BLaER1 treated with 17β-estradiol and CSF1 and Interleukin-3, amounts not matched to agents 10 nM and 100 nM (cell line): Measurements from ENCODE around the gene SPPL2B.
"Not testable (repeated sequence)": the region's sequence is repeated elsewhere in the genome, so short reads cannot be mapped to it uniquely, and the experiment has no call there.

ENCODE experiments used
- H3K27ac ChIP-seq, 11 experiments: shearing (Covaris generic); formaldehyde crosslinking; 2 replicates each; pipeline ENCODE4 v1.8.1; 2022
- H3K27me3 ChIP-seq, 11 experiments: shearing (Covaris generic); formaldehyde crosslinking; 2 replicates each; pipeline ENCODE4 v1.8.1; 2022
- H3K36me3 ChIP-seq, 11 experiments: shearing (Covaris generic); formaldehyde crosslinking; 2 replicates each; pipeline ENCODE4 v1.8.1; 2022
- H3K4me1 ChIP-seq, 10 experiments: shearing (Covaris generic); formaldehyde crosslinking; 2 replicates each; pipeline ENCODE4 v1.8.1; 2022
- H3K4me2 ChIP-seq, 11 experiments: shearing (Covaris generic); formaldehyde crosslinking; 2 replicates each; pipeline ENCODE4 v1.8.1; 2022
- H3K4me3 ChIP-seq, 10 experiments: shearing (Covaris generic); formaldehyde crosslinking; 2 replicates each; pipeline ENCODE4 v1.8.1; 2022
- H3K9ac ChIP-seq, 11 experiments: shearing (Covaris generic); formaldehyde crosslinking; 2 replicates each; pipeline ENCODE4 v1.8.1; 2022
- H3K9me3 ChIP-seq, 11 experiments: shearing (Covaris generic); formaldehyde crosslinking; replicated peaks in 1 of 11; 2 replicates each; pipeline ENCODE4 v1.8.1; 2022
- H4K20me1 ChIP-seq, 11 experiments: shearing (Covaris generic); formaldehyde crosslinking; 2 replicates each; pipeline ENCODE4 v1.8.1; 2022
- Cebpa-rat ChIP-seq, 11 experiments: shearing (Covaris generic); IDR thresholded peaks; 2 replicates each; pipeline ENCODE4 v1.8.1; 2022

SPPL2B gene, protein sequence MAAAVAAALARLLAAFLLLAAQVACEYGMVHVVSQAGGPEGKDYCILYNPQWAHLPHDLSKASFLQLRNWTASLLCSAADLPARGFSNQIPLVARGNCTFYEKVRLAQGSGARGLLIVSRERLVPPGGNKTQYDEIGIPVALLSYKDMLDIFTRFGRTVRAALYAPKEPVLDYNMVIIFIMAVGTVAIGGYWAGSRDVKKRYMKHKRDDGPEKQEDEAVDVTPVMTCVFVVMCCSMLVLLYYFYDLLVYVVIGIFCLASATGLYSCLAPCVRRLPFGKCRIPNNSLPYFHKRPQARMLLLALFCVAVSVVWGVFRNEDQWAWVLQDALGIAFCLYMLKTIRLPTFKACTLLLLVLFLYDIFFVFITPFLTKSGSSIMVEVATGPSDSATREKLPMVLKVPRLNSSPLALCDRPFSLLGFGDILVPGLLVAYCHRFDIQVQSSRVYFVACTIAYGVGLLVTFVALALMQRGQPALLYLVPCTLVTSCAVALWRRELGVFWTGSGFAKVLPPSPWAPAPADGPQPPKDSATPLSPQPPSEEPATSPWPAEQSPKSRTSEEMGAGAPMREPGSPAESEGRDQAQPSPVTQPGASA

DNA sequence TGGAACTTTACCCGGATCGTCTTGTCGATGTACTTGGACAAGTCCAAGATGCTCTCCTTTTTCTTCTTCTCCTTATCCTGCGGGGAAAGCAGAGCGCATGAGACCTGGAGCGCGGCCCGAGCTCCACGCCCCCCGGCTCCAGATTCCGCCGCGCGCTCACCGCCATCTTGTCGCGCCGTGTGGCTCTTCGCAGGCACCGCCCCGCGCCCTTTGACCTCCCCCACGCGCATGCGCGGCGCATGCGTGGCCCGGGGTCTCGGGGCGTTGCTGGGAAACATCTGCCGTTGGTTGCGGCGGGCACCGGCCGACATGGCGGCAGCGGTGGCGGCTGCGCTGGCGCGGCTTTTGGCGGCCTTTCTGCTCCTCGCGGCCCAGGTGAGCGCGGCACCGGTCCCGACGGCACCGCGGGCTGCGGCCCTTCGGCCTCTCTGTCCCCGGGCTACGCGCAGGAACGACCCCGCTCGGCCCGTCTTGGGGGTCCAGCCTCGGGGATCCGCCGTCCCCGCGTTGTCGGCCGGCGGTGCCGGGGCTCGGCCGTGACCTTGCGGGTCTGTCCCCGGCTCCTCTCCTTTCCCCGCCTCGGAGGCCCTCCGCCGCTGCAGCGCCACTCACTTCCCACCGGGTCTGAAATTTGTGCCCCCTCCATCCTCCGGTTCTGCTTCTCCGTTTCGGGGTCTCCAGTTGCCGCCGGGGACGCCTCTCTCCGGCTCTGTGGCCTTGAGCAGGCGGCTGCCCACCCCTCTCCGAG lies at the start of gene SPPL2B, which contains the start of gene LSM7:
Gene SPPL2B, plus strand, starts transcription at position 284 of the 748 bp plus-strand sequence. Its CDS starts 26 bp downstream, at position 310.
Gene LSM7, minus strand, starts transcription at position 186 of the 748 bp plus-strand sequence. Its CDS starts 20 bp downstream, at position 166.
- H4K20me1 ChIP-seq: peaks cover 32 to 85% (median 46%) of the 10 kb centered on the region in 11 experiments; a peak in 21 of 22 replicates
- H3K27ac ChIP-seq: peak within 1 kb of the TSS; percentile 73 to 98 (median 93)
- H3K27me3 ChIP-seq: peaks cover 0 to 14% (median 0%) of the 10 kb centered on the region in 11 experiments; a peak in 5 of 22 replicates
- peak within 1 kb of the TSS; percentile 80 to 98 (median 92) for H3K4me3 ChIP-seq
- TF ChIP-seq Cebpa-rat (IDR thresholded peaks at IDR 0.05): no peak
- peak within 1 kb of the TSS; percentile 89 to 98 (median 92) for H3K9ac ChIP-seq
- H3K36me3 ChIP-seq: peaks cover under 1 to 22% (median 6%) of the 10 kb centered on the region in 11 experiments; a peak in 15 of 22 replicates
- peaks cover 81 to 89% (median 84%) of the 10 kb centered on the region in 10 experiments for H3K4me1 ChIP-seq
- no peaks in the 10 kb centered on the region for H3K9me3 ChIP-seq
- peak within 1 kb of the TSS; percentile 89 to 100 (median 97) for H3K4me2 ChIP-seq

DNA sequence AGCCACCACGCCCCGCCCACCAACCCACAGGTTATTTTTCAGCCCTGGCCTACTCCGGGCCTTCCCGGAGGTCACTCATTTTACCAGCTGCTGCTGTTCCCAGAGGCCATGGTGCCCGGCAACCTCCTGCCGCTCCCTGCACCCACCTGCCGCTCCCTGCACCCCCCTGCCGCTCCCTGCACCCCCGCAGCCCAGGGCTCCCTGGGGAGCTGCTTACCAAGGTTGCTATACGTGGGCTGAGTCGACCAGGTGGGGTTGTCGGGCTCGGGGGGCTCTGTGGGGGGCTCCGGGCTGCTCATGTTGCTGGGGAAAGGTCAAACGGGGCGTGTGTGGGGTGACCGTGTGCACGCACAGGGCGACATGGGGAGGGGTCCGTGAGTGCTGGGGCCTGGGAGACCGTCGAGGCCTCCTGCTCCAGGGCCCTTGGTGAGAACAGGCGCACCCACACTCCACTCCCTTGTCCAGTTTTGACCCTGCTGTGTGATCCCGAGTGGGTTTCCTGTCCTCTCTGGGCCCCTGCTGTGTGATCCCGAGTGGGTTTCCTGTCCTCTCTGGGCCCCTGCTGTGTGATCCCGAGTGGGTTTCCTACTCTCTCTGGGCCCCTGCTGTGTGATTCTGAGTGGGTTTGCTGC lies 47.7 kb upstream of the SPPL2B start:
- H4K20me1 ChIP-seq: peaks cover 10 to 89% (median 32%) of the 10 kb centered on the region in 11 experiments
- H3K4me1 ChIP-seq: peaks cover 38 to 91% (median 83%) of the 10 kb centered on the region in 10 experiments
- no peak for TF ChIP-seq Cebpa-rat (IDR thresholded peaks at IDR 0.05)
- peaks cover 6 to 18% (median 15%) of the 10 kb centered on the region in 11 experiments for H3K36me3 ChIP-seq
- peak overlapping the region in 4 of 10 experiments; percentile 32 to 46 (median 34); a peak in 6 of 20 replicates for H3K4me3 ChIP-seq
- H3K27ac ChIP-seq: no peak overlapping the region; a peak in 1 of 22 replicates
- peak overlapping the region in 7 of 11 experiments; percentile 8 to 43 (median 32); a peak in 9 of 22 replicates for H3K9ac ChIP-seq
- 0 out of 22 replicates have a peak, but pooled peaks cover 0 to under 1% (median 0%) of the 10 kb centered on the region in 11 experiments for H3K27me3 ChIP-seq
- H3K9me3 ChIP-seq: no peaks in the 10 kb centered on the region
- peak overlapping the region; percentile 74 to 94 (median 81) for H3K4me2 ChIP-seq

DNA sequence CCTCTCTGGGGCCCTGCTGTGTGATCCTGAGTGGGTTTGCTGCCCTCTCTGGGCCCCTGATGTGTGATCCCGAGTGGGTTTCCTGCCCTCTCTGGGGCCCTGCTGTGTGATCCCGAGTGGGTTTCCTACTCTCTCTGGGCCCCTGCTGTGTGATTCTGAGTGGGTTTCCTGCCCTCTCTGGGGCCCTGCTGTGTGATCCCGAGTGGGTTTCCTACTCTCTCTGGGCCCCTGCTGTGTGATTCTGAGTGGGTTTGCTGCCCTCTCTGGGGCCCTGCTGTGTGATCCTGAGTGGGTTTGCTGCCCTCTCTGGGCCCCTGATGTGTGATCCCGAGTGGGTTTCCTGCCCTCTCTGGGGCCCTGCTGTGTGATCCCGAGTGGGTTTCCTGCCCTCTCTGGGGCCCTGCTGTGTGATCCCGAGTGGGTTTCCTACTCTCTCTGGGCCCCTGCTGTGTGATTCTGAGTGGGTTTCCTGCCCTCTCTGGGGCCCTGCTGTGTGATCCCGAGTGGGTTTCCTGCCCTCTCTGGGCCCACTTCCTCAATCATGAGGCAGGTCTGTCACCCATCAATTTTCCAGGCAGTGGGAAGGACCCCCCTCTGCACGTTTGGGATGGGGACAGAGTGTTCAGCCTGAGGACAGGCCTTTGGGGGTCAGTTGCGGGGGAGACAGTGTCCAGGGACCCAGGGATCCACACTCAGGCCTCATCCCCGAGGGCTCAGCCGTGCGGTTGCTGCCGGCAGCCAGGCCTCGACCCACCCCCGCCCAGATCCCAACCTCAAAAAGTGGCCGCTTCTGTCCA lies 47.0 kb upstream of the SPPL2B start:
- not testable (repeated sequence) for H3K27me3 ChIP-seq, H3K9me3 ChIP-seq
- peaks cover 3 to 89% (median 25%) of the 10 kb centered on the region in 11 experiments for H4K20me1 ChIP-seq
- peaks cover 1 to 10% (median 9%) of the 10 kb centered on the region in 11 experiments; a peak in 18 of 22 replicates for H3K36me3 ChIP-seq
- peak overlapping the region; percentile 58 to 76 (median 70) for H3K9ac ChIP-seq
- peak overlapping the region; percentile 84 to 99 (median 97) for H3K4me2 ChIP-seq
- peak overlapping the region; percentile 7 to 71 (median 52); a peak in 19 of 20 replicates for H3K4me3 ChIP-seq
- H3K4me1 ChIP-seq: peaks cover 38 to 91% (median 83%) of the 10 kb centered on the region in 10 experiments
- H3K27ac ChIP-seq: peak overlapping the region; percentile 50 to 83 (median 71); a peak in 20 of 22 replicates

DNA sequence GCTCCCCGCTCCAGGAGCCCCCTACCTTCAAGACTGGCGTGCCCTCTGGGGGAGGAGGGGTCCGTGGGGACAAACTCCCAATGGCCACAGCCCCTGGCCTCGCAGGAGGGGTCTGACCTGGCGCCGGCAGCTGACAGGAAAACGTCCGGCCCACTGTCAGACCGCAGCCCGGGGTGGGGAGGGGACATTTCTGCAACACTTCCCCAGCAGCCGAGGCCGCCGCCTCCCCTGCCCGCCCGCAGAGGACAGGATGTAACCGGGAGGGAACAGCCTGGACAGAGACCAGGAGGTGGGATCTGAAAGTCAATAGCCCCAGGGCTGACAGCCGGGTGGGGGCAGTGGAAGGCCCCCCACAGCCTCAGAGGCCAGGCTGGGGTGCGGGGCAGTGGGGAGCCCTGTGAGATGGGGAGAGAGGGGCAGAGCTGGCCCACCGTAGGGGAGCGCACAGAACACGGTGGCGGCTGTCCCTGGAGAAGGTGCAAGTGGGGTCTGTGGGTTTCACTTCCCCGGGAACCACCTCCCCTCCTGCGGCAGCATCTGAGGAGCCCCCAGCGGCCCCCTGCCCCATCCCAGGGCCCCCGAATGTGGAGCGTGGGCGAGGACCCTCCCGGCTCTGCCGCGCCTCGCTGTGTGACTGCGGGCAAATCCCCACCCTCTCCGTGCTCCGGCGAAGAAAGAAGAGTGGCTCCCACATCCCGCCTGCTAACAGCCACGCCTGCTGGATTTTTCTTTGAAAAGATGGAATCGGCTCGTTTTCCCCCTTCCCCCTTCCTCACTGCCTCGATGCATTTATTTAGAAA lies 46.2 kb upstream of the SPPL2B start, which contains the start of gene PEAK3:
Gene PEAK3, minus strand, starts transcription at position 114 of the 800 bp plus-strand sequence. CDS start 1,244 bp downstream, outside the sequence.
- Histone ChIP-seq H3K9ac (peak within 1 kb of the TSS; percentile 58 to 76 (median 70)), H3K27ac (peak within 1 kb of the TSS; percentile 50 to 83 (median 71); a peak in 20 of 22 replicates)
- TF ChIP-seq Cebpa-rat (IDR thresholded peaks at IDR 0.05): 0 out of 22 replicates have a peak, but pooled peaks of 1 of the 11 experiments have one; percentile 11

DNA sequence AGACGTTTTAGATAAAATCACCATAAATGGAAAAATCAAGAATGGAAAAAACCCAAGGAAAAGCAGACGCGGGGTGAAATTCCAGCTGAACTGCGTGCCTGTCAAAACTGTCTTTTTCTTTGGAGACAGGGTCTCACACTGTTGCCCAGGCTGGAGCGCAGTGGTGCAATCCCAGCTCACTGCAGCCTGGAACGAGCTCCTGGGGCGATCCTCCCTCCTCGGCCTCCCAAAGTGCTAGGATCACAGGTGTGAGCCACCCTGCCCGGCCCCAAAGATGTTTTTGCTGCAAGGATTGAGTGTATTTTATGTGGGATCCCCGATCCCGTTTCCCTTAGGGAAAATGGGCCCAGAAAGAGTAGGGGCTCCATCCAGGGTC lies 45.6 kb upstream of the SPPL2B start:
- Histone ChIP-seq H3K27ac (peak overlapping the region in 8 of 11 experiments; percentile 63 to 83 (median 75); a peak in 13 of 22 replicates), H3K4me2 (peak overlapping the region; percentile 84 to 99 (median 97))
- TF ChIP-seq Cebpa-rat (IDR thresholded peaks at IDR 0.05): no peak

More for the DNA sequence above, 46.2 kb upstream of the SPPL2B start, which contains the start of gene PEAK3:
- Histone ChIP-seq H3K36me3 (peaks cover 0 to 2% (median under 1%) of the 10 kb centered on the region in 11 experiments; a peak in 6 of 22 replicates), H3K4me1 (peaks cover 37 to 91% (median 83%) of the 10 kb centered on the region in 10 experiments), H3K4me3 (peak within 1 kb of the TSS; percentile 7 to 71 (median 52); a peak in 19 of 20 replicates), H3K9me3 (no peaks in the 10 kb centered on the region), H4K20me1 (peaks cover 0 to 87% (median 17%) of the 10 kb centered on the region in 11 experiments; a peak in 16 of 22 replicates), H3K4me2 (peak within 1 kb of the TSS; percentile 84 to 99 (median 97)), H3K27me3 (0 out of 22 replicates have a peak, but pooled peaks cover 0 to 3% (median 0%) of the 10 kb centered on the region in 11 experiments)

DNA sequence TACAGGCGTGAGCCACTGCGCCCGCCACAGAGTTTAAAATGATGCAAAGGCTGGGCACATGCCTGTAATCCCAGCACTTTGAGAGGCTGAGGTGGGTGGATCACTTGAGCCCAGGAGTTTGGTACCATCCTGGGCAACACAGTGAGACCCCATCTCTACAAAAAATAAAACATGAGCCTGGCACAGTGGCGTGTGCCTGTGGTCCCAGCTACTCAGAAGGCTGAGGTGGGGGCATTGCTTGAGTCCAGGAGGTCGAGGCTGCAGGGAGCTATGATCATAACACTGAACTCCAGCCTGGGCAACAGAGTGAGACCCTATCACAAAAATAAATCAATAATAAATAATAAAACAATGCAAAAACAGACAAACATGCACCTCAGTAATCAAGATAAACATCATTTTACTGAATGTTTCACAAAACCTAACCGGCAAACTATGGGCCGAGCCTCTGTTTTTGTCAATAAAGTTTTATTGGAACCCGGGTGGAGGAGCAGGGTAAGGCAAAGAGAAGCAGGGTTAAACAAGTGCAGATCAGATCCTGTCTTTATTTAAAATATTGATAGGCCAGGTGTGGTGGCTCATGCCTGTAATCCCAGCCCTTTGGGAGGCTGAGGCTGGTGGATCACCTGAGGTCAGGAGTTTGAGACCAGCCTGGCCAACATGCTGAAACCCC lies 44.5 kb upstream of the SPPL2B start:
- Histone ChIP-seq H3K4me1 (peaks cover 54 to 92% (median 85%) of the 10 kb centered on the region in 10 experiments), H3K4me3 (no peak overlapping the region), H3K9me3 (no peaks in the 10 kb centered on the region), H3K4me2 (peak overlapping the region in 7 of 11 experiments; percentile 95 to 98 (median 97); a peak in 6 of 22 replicates), H3K27ac (no peak overlapping the region), H3K9ac (no peak overlapping the region), H3K27me3 (peaks cover 0 to 15% (median 0%) of the 10 kb centered on the region in 11 experiments; a peak in 2 of 22 replicates), H4K20me1 (peaks cover 0 to 82% (median 8%) of the 10 kb centered on the region in 11 experiments; a peak in 9 of 22 replicates), H3K36me3 (no peaks in the 10 kb centered on the region)
- TF ChIP-seq Cebpa-rat (IDR thresholded peaks at IDR 0.05): no peak

More for the DNA sequence above, 45.6 kb upstream of the SPPL2B start:
- peaks cover 43 to 91% (median 84%) of the 10 kb centered on the region in 10 experiments for H3K4me1 ChIP-seq
- H3K36me3 ChIP-seq: no peaks in the 10 kb centered on the region
- peak overlapping the region in 9 of 11 experiments; percentile 58 to 76 (median 68); a peak in 13 of 22 replicates for H3K9ac ChIP-seq
- peaks cover 0 to 87% (median 16%) of the 10 kb centered on the region in 11 experiments; a peak in 13 of 22 replicates for H4K20me1 ChIP-seq
- H3K4me3 ChIP-seq: peak overlapping the region in 9 of 10 experiments; percentile 7 to 71 (median 53); a peak in 13 of 20 replicates
- no peaks in the 10 kb centered on the region for H3K9me3 ChIP-seq
- peaks cover 0 to 9% (median 0%) of the 10 kb centered on the region in 11 experiments; a peak in 1 of 22 replicates for H3K27me3 ChIP-seq
